Right lobe of liver (tissue), 4 donors: Measurements from ENCODE around the gene CLNK.

Experiments
- CTCF ChIP-seq, 4 donors: fragments of 200-600 bp in 3 of 4; fragments of 450-650 bp in 1 of 4; IDR thresholded peaks; one replicate each; pipeline versions ENCODE4 v1.5.1 to v1.8.0; 2016 to 2022; ENCODE audit warnings: antibody characterized with exemption in 4 of 4, mild to moderate bottlenecking in 2 of 4
- POLR2A ChIP-seq: fragments of 450-650 bp; IDR thresholded peaks from one replicate; pipeline ENCODE4 v1.6.1; 2017; ENCODE audit warnings: antibody characterized with exemption, mild to moderate bottlenecking
- donor health status: DM: no; HTN: no; CAD: no.
- donor health status: DM: no; HTN: no; CAD: no.
- donor health status: DM: no; HTN: yes; CAD: no.

- TF ChIP-seq CTCF (IDR thresholded peaks at IDR 0.05), result no peak
- TF ChIP-seq POLR2A, result no peak
Measured at GRCh38 chr4:10727140-10727880, 42.7 kb upstream of the CLNK start.
